Measurements from ENCODE around the gene TDP2. TPM values are rescaled to one million over a fixed set of nuclear protein-coding genes. Genes with fewer than 3 reads are reported as not detected.

The TDP2 gene
- total and polyA plus RNA-seq, 9 donors = 22.4 to 31.0 (median 26.7) TPM

DNA sequence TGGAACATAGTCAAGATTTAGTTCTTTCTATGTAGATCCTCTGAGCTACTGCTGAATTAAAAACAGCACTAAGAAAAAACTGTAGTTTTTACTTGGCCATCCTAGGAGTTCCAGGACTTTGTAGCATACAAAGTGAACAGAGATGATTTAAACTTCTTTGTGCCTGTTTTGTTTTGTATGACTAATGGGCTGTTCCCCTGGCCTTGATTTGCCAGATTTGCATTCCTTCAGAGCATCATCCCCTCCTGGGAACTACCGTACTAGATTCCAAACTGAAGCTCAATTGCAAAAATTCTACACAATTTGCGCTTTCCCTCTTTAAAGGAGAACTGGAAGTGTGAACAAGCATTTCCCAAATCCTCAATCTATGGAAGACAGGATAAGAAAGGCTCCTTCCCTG is 23.3 kb upstream of the TDP2 start:
- TF ChIP-seq POLR2A (IDR thresholded peaks at IDR 0.05) = no peak
- no peak for TF ChIP-seq EP300 (IDR thresholded peaks at IDR 0.05)
- TF ChIP-seq, protein P1, sequence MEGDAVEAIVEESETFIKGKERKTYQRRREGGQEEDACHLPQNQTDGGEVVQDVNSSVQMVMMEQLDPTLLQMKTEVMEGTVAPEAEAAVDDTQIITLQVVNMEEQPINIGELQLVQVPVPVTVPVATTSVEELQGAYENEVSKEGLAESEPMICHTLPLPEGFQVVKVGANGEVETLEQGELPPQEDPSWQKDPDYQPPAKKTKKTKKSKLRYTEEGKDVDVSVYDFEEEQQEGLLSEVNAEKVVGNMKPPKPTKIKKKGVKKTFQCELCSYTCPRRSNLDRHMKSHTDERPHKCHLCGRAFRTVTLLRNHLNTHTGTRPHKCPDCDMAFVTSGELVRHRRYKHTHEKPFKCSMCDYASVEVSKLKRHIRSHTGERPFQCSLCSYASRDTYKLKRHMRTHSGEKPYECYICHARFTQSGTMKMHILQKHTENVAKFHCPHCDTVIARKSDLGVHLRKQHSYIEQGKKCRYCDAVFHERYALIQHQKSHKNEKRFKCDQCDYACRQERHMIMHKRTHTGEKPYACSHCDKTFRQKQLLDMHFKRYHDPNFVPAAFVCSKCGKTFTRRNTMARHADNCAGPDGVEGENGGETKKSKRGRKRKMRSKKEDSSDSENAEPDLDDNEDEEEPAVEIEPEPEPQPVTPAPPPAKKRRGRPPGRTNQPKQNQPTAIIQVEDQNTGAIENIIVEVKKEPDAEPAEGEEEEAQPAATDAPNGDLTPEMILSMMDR (IDR thresholded peaks at IDR 0.05) = no peak
- Histone ChIP-seq H3K4me3 (no peak overlapping the region), H3K27ac (no peak overlapping the region), H3K27me3 (no peaks in the 10 kb centered on the region), H3K4me1 (ENCODE audit: insufficient read depth) (no peaks in the 10 kb centered on the region), H3K36me3 (no peaks in the 10 kb centered on the region), H3K9me3 (no peaks in the 10 kb centered on the region)
- WGBS, 3 donors = 38 to 59% (median 58%) methylated on average over 2 of the region's 2 CpGs
- no peak for DNase-seq
- intact Hi-C loops (cut with DNase I) = loop anchor here in 3 of 4 donors (10.0 kb wide), 2 partner anchors 95 to 105 kb away; no protein-coding TSS in a partner anchor

DNA sequence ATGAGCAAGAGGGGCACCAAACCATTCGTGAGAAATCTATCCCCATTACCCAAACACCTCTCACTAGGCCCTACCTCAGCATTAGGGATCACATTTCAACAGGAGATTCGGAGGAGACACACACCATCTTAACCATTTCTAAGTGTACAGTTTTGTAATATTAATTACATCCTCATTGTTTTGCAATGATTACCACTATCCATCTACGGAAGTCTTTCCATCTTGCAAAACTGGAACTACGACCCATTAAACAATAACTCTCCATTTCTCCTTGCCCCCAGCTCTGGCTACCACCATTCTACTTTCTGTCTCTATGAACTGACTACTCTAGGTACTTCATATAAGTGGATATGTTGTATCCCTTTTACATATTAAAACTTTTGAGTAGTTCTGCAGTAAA is 20.2 kb upstream of the TDP2 start:
- 94 to 97% (median 94%) methylated on average over 4 of the region's 4 CpGs for WGBS, 3 donors
- no peaks in the 10 kb centered on the region for H3K36me3 ChIP-seq
- DNase-seq = no peak
- H3K9me3 ChIP-seq = no peaks in the 10 kb centered on the region
- H3K27me3 ChIP-seq = no peaks in the 10 kb centered on the region
- no peak for TF ChIP-seq POLR2A (IDR thresholded peaks at IDR 0.05)
- TF ChIP-seq, protein P1 (IDR thresholded peaks at IDR 0.05) = no peak
- no peak for TF ChIP-seq EP300 (IDR thresholded peaks at IDR 0.05)
- H3K4me1 ChIP-seq (ENCODE audit: insufficient read depth) = no peaks in the 10 kb centered on the region
- no peak overlapping the region for H3K4me3 ChIP-seq
- intact Hi-C loops (cut with DNase I) = no loop called here
- H3K27ac ChIP-seq = no peak overlapping the region

DNA sequence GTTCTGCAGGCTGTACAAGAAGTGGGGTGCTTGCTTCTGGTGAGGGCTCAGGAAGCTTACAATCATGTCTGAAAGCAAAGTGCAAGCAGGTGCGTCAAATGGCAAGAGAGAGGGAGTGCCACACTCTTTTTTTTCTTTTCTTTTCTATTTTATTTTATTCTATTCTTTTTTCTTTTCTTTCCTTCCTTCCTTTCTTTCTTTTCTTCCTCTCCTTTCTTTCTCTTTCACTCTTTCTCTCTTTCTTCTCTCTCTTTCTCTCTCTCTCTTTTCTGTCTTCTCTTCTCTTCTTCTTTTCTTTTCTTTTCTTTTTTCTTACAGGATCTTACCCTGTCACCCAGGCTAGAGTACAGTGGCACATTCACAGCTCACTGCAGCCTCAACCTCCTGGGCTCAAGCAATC is 19.7 kb upstream of the TDP2 start:
- H3K4me3 ChIP-seq = no peak overlapping the region
- DNase-seq = no peak
- TF ChIP-seq, protein P1 (IDR thresholded peaks at IDR 0.05) = no peak
- no peak for TF ChIP-seq POLR2A (IDR thresholded peaks at IDR 0.05)
- H3K9me3 ChIP-seq = no peaks in the 10 kb centered on the region
- H3K4me1 ChIP-seq (ENCODE audit: insufficient read depth) = no peaks in the 10 kb centered on the region
- intact Hi-C loops (cut with DNase I) = no loop called here
- 95 to 100% (median 97%) methylated on average over 1 of the region's 1 CpG for WGBS, 3 donors
- no peak overlapping the region for H3K27ac ChIP-seq
- H3K27me3 ChIP-seq = no peaks in the 10 kb centered on the region
- no peaks in the 10 kb centered on the region for H3K36me3 ChIP-seq

DNA sequence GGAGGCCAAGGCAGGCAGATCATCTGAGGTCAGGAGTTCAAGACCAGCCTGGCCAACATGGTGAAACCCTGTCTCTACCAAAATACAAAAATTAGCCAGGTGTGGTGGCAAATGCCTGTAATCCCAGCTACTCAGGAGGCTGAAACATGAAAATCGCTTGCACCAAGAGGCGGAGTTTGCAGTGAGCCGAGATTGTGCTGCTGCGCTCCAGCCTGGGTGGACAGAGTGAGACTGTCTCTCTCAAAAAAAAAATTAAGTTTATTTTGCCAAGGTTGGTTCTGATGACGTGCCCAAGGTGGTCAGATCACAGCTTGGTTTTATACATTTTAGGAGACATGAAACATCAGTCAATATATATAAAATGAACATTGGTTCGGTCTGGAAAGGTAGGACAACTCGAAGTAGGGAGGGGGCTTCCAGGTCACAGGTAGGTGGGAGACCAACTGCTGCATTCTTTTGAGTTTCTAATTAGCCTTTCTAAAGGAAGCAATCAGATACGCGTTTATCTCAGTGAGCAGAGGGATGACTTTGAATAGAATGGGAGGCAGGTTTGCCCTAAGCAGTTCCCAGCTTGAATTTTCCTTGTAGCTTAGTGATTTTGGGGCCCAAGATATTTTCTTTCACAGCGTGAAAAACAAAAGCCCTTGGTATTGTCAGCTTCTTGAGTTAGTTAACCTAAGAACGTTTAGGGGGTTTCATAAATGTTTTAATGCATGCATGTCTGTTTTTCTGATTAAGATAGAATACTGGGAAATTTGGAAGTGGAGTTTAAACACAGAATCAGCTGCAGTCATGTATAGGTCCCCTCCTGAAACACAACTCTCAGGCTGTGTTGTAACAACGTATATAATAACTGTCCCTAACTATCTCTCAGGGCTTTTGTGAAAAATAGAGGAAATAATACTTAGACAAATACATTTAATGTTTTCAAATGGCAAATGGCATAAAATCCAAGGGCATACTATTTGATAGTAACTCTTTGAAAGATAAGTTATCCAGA is 16.9 kb upstream of the TDP2 start:
- intact Hi-C loops (cut with DNase I) = no loop called here
- Histone ChIP-seq H3K4me1 (ENCODE audit: insufficient read depth) (no peaks in the 10 kb centered on the region), H3K27me3 (no peaks in the 10 kb centered on the region), H3K9me3 (no peaks in the 10 kb centered on the region), H3K4me3 (no peak overlapping the region), H3K27ac (no peak overlapping the region), H3K36me3 (no peaks in the 10 kb centered on the region)
- TF ChIP-seq EP300 (IDR thresholded peaks at IDR 0.05) (no peak), POLR2A (IDR thresholded peaks at IDR 0.05) (no peak)
- TF ChIP-seq, protein P1 (IDR thresholded peaks at IDR 0.05) = no peak
- no peak for DNase-seq
- WGBS, 3 donors = 70 to 77% (median 74%) methylated on average over 12 of the region's 12 CpGs
